ENCODE results near the gene RAB14. TPM values are rescaled to one million over a fixed set of nuclear protein-coding genes. Genes with fewer than 3 reads are reported as not detected.

Gene RAB14
- total and polyA plus RNA-seq, 2 donors (not counting 1 experiment from before 2014, with no cell fraction given), result 29.1 to 46.6 TPM

DNA sequence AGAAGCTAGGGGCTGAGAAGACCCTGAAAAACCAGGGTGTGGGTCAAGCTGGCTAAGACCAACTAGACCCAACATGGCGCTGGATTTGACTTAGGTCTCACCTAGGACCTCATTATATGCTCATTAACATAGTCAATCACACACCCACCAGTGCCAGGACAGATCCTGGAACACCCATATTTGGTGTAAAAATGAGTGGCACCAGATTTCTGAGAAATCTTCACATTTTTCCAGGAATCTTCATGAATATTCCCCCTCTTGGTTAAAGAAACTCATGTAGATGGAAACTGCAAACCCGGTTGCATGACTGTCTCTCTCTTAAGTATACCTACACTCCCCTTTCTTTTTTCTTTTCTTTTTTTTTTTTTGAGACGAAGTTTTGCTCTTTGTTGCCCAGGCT is 17.9 kb upstream of the RAB14 start:
- Histone ChIP-seq H2AFZ (ENCODE audit: low read length) (no peak overlapping the region), H3K36me3 (ENCODE audit: control insufficient read depth, insufficient read depth, low read length) (no peaks in the 10 kb centered on the region), H3K4me1 (ENCODE audit: control insufficient read depth, extremely low read depth, insufficient read depth, low read length) (no peaks in the 10 kb centered on the region), H4K20me1 (ENCODE audit: control insufficient read depth, extremely low read depth, insufficient read depth, low read length) (no peaks in the 10 kb centered on the region), H3K27ac (ENCODE audit: insufficient read depth, low read length) (no peak overlapping the region), H3K4me3 (replicated peaks in 1 of 4; ENCODE audit: control extremely low read depth in 1 of 4, insufficient read depth in 1 of 4, low read depth in 3 of 4, low read length in 4 of 4) (no peak overlapping the region), H3K9me3 (ENCODE audit: control insufficient read depth, insufficient read depth, low read depth, low read length) (no peaks in the 10 kb centered on the region), H3K9ac (ENCODE audit: insufficient read depth, low read length) (no peak overlapping the region), H3K79me2 (ENCODE audit: control insufficient read depth, insufficient read depth, low read length) (no peaks in the 10 kb centered on the region), H3K27me3 (ENCODE audit: control insufficient read depth, insufficient read depth, low read length) (no peaks in the 10 kb centered on the region), H3K4me2 (ENCODE audit: extremely low read depth, insufficient read depth, low read length) (no peak overlapping the region)
- TF ChIP-seq EZH2 (IDR thresholded peaks at IDR 0.05; ENCODE audit: low read length, missing control alignments), result no peak
- no peak for TF ChIP-seq CTCF (conservative IDR thresholded peaks at IDR 0.05 in 1 of 2, IDR thresholded peaks at IDR 0.05 in 1 of 2; ENCODE audit: low read depth in 1 of 2, low read length in 2 of 2)
- no peak for DNase-seq (ENCODE audit: low read depth in 2 of 2)

GRCh38 chr9:121218357-121219027 is 16.8 kb upstream of the RAB14 start:
- no peaks in the 10 kb centered on the region for H3K79me2 ChIP-seq (ENCODE audit: control insufficient read depth, insufficient read depth, low read length)
- H3K4me2 ChIP-seq (ENCODE audit: extremely low read depth, insufficient read depth, low read length), result no peak overlapping the region
- H4K20me1 ChIP-seq (ENCODE audit: control insufficient read depth, extremely low read depth, insufficient read depth, low read length), result no peaks in the 10 kb centered on the region
- no peak for DNase-seq (ENCODE audit: low read depth in 2 of 2)
- H2AFZ ChIP-seq (ENCODE audit: low read length), result no peak overlapping the region
- TF ChIP-seq EZH2 (IDR thresholded peaks at IDR 0.05; ENCODE audit: low read length, missing control alignments) (no peak), CTCF (conservative IDR thresholded peaks at IDR 0.05 in 1 of 2, IDR thresholded peaks at IDR 0.05 in 1 of 2; ENCODE audit: low read depth in 1 of 2, low read length in 2 of 2) (no peak)
- no peaks in the 10 kb centered on the region for H3K36me3 ChIP-seq (ENCODE audit: control insufficient read depth, insufficient read depth, low read length)
- no peaks in the 10 kb centered on the region for H3K4me1 ChIP-seq (ENCODE audit: control insufficient read depth, extremely low read depth, insufficient read depth, low read length)
- H3K4me3 ChIP-seq (replicated peaks in 1 of 4; ENCODE audit: control extremely low read depth in 1 of 4, insufficient read depth in 1 of 4, low read depth in 3 of 4, low read length in 4 of 4), result no peak overlapping the region
- no peaks in the 10 kb centered on the region for H3K9me3 ChIP-seq (ENCODE audit: control insufficient read depth, insufficient read depth, low read depth, low read length)
- H3K9ac ChIP-seq (ENCODE audit: insufficient read depth, low read length), result no peak overlapping the region
- H3K27me3 ChIP-seq (ENCODE audit: control insufficient read depth, insufficient read depth, low read length), result no peaks in the 10 kb centered on the region
- H3K27ac ChIP-seq (ENCODE audit: insufficient read depth, low read length), result no peak overlapping the region

GRCh38 chr9:121217609-121218292 is 16.1 kb upstream of the RAB14 start:
- Histone ChIP-seq H3K27me3 (ENCODE audit: control insufficient read depth, insufficient read depth, low read length) (no peaks in the 10 kb centered on the region), H3K9me3 (ENCODE audit: control insufficient read depth, insufficient read depth, low read depth, low read length) (no peaks in the 10 kb centered on the region), H3K9ac (ENCODE audit: insufficient read depth, low read length) (no peak overlapping the region), H3K79me2 (ENCODE audit: control insufficient read depth, insufficient read depth, low read length) (no peaks in the 10 kb centered on the region), H4K20me1 (ENCODE audit: control insufficient read depth, extremely low read depth, insufficient read depth, low read length) (no peaks in the 10 kb centered on the region), H3K27ac (ENCODE audit: insufficient read depth, low read length) (no peak overlapping the region), H2AFZ (ENCODE audit: low read length) (no peak overlapping the region), H3K4me3 (replicated peaks in 1 of 4; ENCODE audit: control extremely low read depth in 1 of 4, insufficient read depth in 1 of 4, low read depth in 3 of 4, low read length in 4 of 4) (no peak overlapping the region), H3K4me1 (ENCODE audit: control insufficient read depth, extremely low read depth, insufficient read depth, low read length) (peaks cover 3% of the 10 kb centered on the region), H3K36me3 (ENCODE audit: control insufficient read depth, insufficient read depth, low read length) (no peaks in the 10 kb centered on the region), H3K4me2 (ENCODE audit: extremely low read depth, insufficient read depth, low read length) (no peak overlapping the region)
- TF ChIP-seq EZH2 (IDR thresholded peaks at IDR 0.05; ENCODE audit: low read length, missing control alignments), result no peak
- no peak for TF ChIP-seq CTCF (conservative IDR thresholded peaks at IDR 0.05 in 1 of 2, IDR thresholded peaks at IDR 0.05 in 1 of 2; ENCODE audit: low read depth in 1 of 2, low read length in 2 of 2)
- DNase-seq (ENCODE audit: low read depth in 2 of 2), result peak in 1 of 2 donors; percentile 73
